ENCODE measurements around the gene CNIH3. TPM values are rescaled to one million over a fixed set of nuclear protein-coding genes. Genes with fewer than 3 reads are reported as not detected.

Gene CNIH3
- total and polyA plus RNA-seq, 10 of the 15 experiments (the other 5 are each of a cell fraction or from before 2014, with no cell fraction given): 0.77 to 5.8 (median 1.8) TPM

DNA sequence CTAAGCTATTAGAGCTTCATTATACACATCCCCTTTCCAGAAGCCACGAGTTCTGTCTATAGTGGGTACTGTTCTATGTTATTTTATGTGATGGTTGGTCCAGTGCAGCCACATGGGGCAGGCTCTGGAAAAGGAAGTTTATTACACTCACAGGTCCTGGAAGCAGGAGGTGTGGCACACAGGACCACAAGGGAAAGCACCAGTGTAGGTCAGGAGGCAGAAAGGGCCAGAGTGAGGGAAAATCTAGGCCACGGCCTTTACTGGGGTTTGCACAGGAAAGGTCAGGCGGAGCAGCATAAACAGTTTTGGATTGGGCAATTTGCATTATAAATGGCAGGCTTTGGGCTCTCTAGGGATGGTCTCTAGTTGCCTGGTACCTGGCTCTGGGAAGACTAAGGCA, 21.8 kb upstream of the CNIH3 start:
- no peaks in the 10 kb centered on the region for H3K27me3 ChIP-seq (replicated peaks in 1 of 2; ENCODE audit: control insufficient read depth in 2 of 2, insufficient read depth in 2 of 2, low read length in 1 of 2)
- intact Hi-C loops (cut with micrococcal nuclease; ENCODE audit: unreplicated experiment) (no loop called here), in situ Hi-C loops (cut with MboI) (no loop called here)
- no peak overlapping the region for H3K4me3 ChIP-seq
- H3K9ac ChIP-seq (ENCODE audit: control insufficient read depth, insufficient read depth, low read length): no peak overlapping the region
- BruUV-seq (replicated peaks): no TSS peak
- FAIRE-seq: no peak
- H3K27ac ChIP-seq (ENCODE audit: control insufficient read depth, insufficient read depth): no peak overlapping the region
- H3K79me2 ChIP-seq (ENCODE audit: control insufficient read depth, insufficient read depth, low read length): no peaks in the 10 kb centered on the region
- RAD21 ChIA-PET (ENCODE audit: unreplicated experiment): no interaction called here
- SMC1A ChIA-PET (ENCODE audit: uncharacterized antibody, unreplicated experiment): no interaction called here
- TF ChIP-seq, protein P1, sequence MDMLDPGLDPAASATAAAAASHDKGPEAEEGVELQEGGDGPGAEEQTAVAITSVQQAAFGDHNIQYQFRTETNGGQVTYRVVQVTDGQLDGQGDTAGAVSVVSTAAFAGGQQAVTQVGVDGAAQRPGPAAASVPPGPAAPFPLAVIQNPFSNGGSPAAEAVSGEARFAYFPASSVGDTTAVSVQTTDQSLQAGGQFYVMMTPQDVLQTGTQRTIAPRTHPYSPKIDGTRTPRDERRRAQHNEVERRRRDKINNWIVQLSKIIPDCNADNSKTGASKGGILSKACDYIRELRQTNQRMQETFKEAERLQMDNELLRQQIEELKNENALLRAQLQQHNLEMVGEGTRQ (IDR thresholded peaks at IDR 0.05; ENCODE audit: borderline replicate concordance, low read depth, low read length): no peak
- TF ChIP-seq RCOR1 (conservative IDR thresholded peaks at IDR 0.05; ENCODE audit: low read depth, low read length): no peak
- TF ChIP-seq JUNB (IDR thresholded peaks at IDR 0.05): no peak
- TF ChIP-seq MEF2A (IDR thresholded peaks at IDR 0.05; ENCODE audit: insufficient read depth, low read depth, low read length): no peak
- TF ChIP-seq MTA2 (IDR thresholded peaks at IDR 0.05; ENCODE audit: low read depth): no peak
- TF ChIP-seq PAX5 (IDR thresholded peaks at IDR 0.05; ENCODE audit: borderline replicate concordance, low read depth, low read length): no peak
- TF ChIP-seq RAD21 (IDR thresholded peaks at IDR 0.05; ENCODE audit: insufficient read depth, low read depth, low read length): no peak
- no peak for TF ChIP-seq CBX3 (IDR thresholded peaks at IDR 0.05; ENCODE audit: borderline replicate concordance, low read depth)
- no peak for TF ChIP-seq SREBF2 (IDR thresholded peaks at IDR 0.05; ENCODE audit: low read length)
- TF ChIP-seq SIX5 (IDR thresholded peaks at IDR 0.05; ENCODE audit: low read depth, low read length, severe bottlenecking): no peak
- TF ChIP-seq, protein P2, sequence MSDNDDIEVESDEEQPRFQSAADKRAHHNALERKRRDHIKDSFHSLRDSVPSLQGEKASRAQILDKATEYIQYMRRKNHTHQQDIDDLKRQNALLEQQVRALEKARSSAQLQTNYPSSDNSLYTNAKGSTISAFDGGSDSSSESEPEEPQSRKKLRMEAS (IDR thresholded peaks at IDR 0.05; ENCODE audit: low read depth, low read length): no peak
- TF ChIP-seq, protein P3, sequence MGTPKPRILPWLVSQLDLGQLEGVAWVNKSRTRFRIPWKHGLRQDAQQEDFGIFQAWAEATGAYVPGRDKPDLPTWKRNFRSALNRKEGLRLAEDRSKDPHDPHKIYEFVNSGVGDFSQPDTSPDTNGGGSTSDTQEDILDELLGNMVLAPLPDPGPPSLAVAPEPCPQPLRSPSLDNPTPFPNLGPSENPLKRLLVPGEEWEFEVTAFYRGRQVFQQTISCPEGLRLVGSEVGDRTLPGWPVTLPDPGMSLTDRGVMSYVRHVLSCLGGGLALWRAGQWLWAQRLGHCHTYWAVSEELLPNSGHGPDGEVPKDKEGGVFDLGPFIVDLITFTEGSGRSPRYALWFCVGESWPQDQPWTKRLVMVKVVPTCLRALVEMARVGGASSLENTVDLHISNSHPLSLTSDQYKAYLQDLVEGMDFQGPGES (IDR thresholded peaks at IDR 0.05): no peak
- no peak for TF ChIP-seq BCL11A (IDR thresholded peaks at IDR 0.05; ENCODE audit: low read depth, low read length)
- TF ChIP-seq RAD51 (IDR thresholded peaks at IDR 0.05): no peak
- TF ChIP-seq SP1 (IDR thresholded peaks at IDR 0.05; ENCODE audit: low read depth, low read length): no peak
- no peak for TF ChIP-seq POLR2A (IDR thresholded peaks at IDR 0.05; ENCODE audit: low read depth, low read length)
- 53% methylated on average over 3 of the region's 3 CpGs for WGBS (ENCODE audit: insufficient coverage, insufficient replicate concordance, low lambda C conversion rate, missing lambda C conversion rate)
- CTCF ChIA-PET: interaction anchor here (1.0 to 2.3 kb wide), 2 partner anchors 80 to 257 kb away, joined by 3 to 7 read pairs; no protein-coding TSS in a partner anchor
- H3K36me3 ChIP-seq (ENCODE audit: control insufficient read depth in 2 of 2, insufficient read depth in 2 of 2, low read length in 1 of 2): no peaks in the 10 kb centered on the region
- POLR2A ChIA-PET: no interaction called here
- no peak overlapping the region for H2AFZ ChIP-seq (ENCODE audit: control insufficient read depth, low read depth, low read length)
- DNase-seq (ENCODE audit: low read depth, low spot score): no peak
- H3K9me3 ChIP-seq (replicated peaks; ENCODE audit: control insufficient read depth, insufficient read depth, low read length): no peaks in the 10 kb centered on the region
- no peaks in the 10 kb centered on the region for H3K4me1 ChIP-seq (ENCODE audit: control insufficient read depth, insufficient read depth, low read length)
- ATAC-seq: no peak
- H3K4me2 ChIP-seq (ENCODE audit: control insufficient read depth, insufficient read depth): no peak overlapping the region
- H4K20me1 ChIP-seq (ENCODE audit: control insufficient read depth, insufficient read depth): no peaks in the 10 kb centered on the region

Data from GM12878 (cell line).